ENCODE results near the gene TSSK6.

TSSK6 gene

GRCh38 chr19:19486343-19487076 is 28.8 kb downstream of the TSSK6 start:
- Histone ChIP-seq H3K4me3 (IDR thresholded peaks at IDR 0.05; ENCODE audit: insufficient read depth, low read depth, low read length) (no peak overlapping the region), H3K79me2 (ENCODE audit: insufficient read depth, low read depth) (no peaks in the 10 kb centered on the region), H3K4me1 (ENCODE audit: low read depth, poor library complexity, severe bottlenecking) (peaks cover 8% of the 10 kb centered on the region), H3K36me3 (ENCODE audit: insufficient read depth) (no peaks in the 10 kb centered on the region), H3K27ac (no peak overlapping the region), H3K9ac (no peak overlapping the region), H3K4me2 (no peak overlapping the region), H4K20me1 (ENCODE audit: insufficient read depth) (peaks cover 15% of the 10 kb centered on the region; the same call in 1 of the 2 replicates), H3K27me3 (ENCODE audit: insufficient read depth, low read depth) (no peaks in the 10 kb centered on the region), H2AFZ (ENCODE audit: low read depth) (no peak overlapping the region)
- TF ChIP-seq, protein P1, sequence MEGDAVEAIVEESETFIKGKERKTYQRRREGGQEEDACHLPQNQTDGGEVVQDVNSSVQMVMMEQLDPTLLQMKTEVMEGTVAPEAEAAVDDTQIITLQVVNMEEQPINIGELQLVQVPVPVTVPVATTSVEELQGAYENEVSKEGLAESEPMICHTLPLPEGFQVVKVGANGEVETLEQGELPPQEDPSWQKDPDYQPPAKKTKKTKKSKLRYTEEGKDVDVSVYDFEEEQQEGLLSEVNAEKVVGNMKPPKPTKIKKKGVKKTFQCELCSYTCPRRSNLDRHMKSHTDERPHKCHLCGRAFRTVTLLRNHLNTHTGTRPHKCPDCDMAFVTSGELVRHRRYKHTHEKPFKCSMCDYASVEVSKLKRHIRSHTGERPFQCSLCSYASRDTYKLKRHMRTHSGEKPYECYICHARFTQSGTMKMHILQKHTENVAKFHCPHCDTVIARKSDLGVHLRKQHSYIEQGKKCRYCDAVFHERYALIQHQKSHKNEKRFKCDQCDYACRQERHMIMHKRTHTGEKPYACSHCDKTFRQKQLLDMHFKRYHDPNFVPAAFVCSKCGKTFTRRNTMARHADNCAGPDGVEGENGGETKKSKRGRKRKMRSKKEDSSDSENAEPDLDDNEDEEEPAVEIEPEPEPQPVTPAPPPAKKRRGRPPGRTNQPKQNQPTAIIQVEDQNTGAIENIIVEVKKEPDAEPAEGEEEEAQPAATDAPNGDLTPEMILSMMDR (conservative IDR thresholded peaks at IDR 0.05; ENCODE audit: low read depth, low read length), result no peak

- Histone ChIP-seq H3K4me3 (IDR thresholded peaks at IDR 0.05; ENCODE audit: insufficient read depth, low read depth, low read length) (no peak overlapping the region), H3K4me2 (no peak overlapping the region), H3K79me2 (ENCODE audit: insufficient read depth, low read depth) (no peaks in the 10 kb centered on the region), H2AFZ (ENCODE audit: low read depth) (no peak overlapping the region), H3K27me3 (ENCODE audit: insufficient read depth, low read depth) (no peaks in the 10 kb centered on the region), H4K20me1 (ENCODE audit: insufficient read depth) (peaks cover 21% of the 10 kb centered on the region), H3K27ac (no peak overlapping the region), H3K4me1 (ENCODE audit: low read depth, poor library complexity, severe bottlenecking) (peaks cover 13% of the 10 kb centered on the region), H3K9ac (no peak overlapping the region), H3K36me3 (ENCODE audit: insufficient read depth) (no peaks in the 10 kb centered on the region)
- TF ChIP-seq, protein P1 (conservative IDR thresholded peaks at IDR 0.05; ENCODE audit: low read depth, low read length), result no peak
These were observed 29.4 kb downstream of the TSSK6 start for GRCh38 chr19:19485998-19486290.

DNA sequence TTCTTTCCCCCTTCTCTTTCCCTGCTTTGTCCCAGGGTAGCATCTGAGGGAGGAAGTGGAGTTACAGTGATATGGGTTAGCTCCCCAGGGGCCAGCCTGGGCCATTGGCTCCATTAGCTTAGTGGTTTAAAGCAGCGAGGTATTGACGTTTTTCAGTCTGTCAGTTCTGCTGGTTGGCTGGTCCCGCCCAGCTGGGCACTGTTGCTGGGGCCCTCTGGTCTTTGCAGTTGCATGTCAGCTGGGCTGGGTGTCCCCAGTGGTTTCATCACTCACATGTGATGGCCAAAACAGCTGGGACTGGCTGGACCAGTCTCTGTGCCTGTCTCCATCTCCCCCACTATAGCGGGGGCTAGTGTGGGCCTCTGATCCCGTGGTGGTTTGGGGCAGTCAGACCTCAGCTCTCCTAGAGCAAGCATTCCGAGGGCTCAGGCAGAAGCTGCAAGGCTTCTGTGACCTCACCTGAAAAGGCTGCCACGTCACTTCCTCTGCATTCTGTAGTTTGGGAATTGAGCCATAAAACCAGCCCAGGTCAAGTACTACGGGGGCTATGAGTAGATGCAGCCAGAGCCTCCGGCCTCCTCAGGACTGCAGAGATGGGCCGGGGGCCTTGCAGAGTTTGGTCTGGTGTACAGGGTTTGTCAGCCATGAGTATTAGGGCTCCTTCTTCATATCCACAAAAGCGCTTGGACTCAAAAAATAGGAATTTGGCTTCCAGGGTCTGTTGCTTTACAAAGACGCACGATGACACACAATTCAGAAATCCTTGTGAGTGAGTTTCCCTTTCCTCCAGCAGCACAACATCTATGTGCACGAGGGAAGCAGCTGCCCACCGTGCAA is 30.0 kb downstream of the TSSK6 start:
- Histone ChIP-seq H3K27ac (no peak overlapping the region), H3K79me2 (ENCODE audit: insufficient read depth, low read depth) (no peaks in the 10 kb centered on the region), H3K4me3 (IDR thresholded peaks at IDR 0.05; ENCODE audit: insufficient read depth, low read depth, low read length) (no peak overlapping the region), H3K27me3 (ENCODE audit: insufficient read depth, low read depth) (no peaks in the 10 kb centered on the region), H3K4me1 (ENCODE audit: low read depth, poor library complexity, severe bottlenecking) (peaks cover 19% of the 10 kb centered on the region), H3K4me2 (no peak overlapping the region), H4K20me1 (ENCODE audit: insufficient read depth) (peaks cover 25% of the 10 kb centered on the region), H3K9ac (no peak overlapping the region), H3K36me3 (ENCODE audit: insufficient read depth) (no peaks in the 10 kb centered on the region), H2AFZ (ENCODE audit: low read depth) (no peak overlapping the region)
- TF ChIP-seq, protein P1 (conservative IDR thresholded peaks at IDR 0.05; ENCODE audit: low read depth, low read length), result no peak

DNA sequence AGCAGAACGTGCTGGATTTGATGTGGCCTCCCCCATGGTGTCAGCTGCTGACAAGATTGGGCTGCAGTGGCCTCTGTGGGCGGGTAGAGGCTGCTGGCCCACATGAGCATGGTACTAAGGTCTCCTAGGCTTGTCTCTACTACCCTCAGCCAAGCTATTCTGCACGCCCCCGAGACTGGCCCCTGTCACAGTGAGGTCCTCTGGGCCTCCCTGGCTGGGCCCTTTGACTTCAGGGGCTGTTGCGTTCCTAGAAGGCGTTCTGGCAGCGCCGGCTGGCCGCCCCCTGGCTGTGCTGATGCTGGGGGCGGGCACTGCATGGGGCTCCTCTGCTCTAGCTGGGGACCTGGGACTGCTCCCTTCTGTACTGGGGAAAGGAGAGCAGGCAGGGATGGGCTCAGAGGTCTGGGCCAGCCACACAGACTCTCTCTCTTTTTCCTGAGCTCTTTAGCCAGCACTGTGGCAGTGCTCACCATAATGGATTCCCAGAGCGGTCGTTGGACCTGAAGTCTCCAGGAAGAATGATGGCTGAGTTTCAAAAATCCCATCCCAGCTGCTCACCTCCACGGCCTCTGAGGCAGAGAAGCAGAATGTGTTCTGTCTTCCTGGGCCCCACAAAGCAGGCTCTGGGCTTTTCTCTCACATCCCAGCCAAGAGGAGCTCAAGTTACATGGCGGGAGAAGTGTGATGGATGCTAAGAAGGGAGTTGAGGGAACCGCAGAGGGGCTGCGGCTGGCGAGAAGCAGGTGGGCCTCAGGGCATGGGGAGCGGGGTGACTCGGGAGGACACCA is 32.3 kb downstream of the TSSK6 start:
- Histone ChIP-seq H3K27ac (no peak overlapping the region), H3K27me3 (ENCODE audit: insufficient read depth, low read depth) (no peaks in the 10 kb centered on the region), H2AFZ (ENCODE audit: low read depth) (no peak overlapping the region), H3K9ac (no peak overlapping the region), H3K4me1 (ENCODE audit: low read depth, poor library complexity, severe bottlenecking) (peaks cover 21% of the 10 kb centered on the region), H3K36me3 (ENCODE audit: insufficient read depth) (no peaks in the 10 kb centered on the region), H3K4me2 (no peak overlapping the region), H4K20me1 (ENCODE audit: insufficient read depth) (peaks cover 33% of the 10 kb centered on the region), H3K4me3 (IDR thresholded peaks at IDR 0.05; ENCODE audit: insufficient read depth, low read depth, low read length) (no peak overlapping the region), H3K79me2 (ENCODE audit: insufficient read depth, low read depth) (peaks cover 6% of the 10 kb centered on the region; the same call in 1 of the 2 replicates)
- TF ChIP-seq, protein P1 (conservative IDR thresholded peaks at IDR 0.05; ENCODE audit: low read depth, low read length), result no peak

Measured in KMS-11 (cell line).